Nucleus accumbens (tissue), 56 donors: ENCODE results near the gene AIFM2.
"Not testable (repeated sequence)": the region's sequence is repeated elsewhere in the genome, so short reads cannot be mapped to it uniquely, and the experiment has no call there.

Experiments used
- DNase-seq, 56 donors: peaks; one replicate each; lab custom pipeline; 2025; lab: John Stamatoyannopoulos, UW

Gene AIFM2

DNA sequence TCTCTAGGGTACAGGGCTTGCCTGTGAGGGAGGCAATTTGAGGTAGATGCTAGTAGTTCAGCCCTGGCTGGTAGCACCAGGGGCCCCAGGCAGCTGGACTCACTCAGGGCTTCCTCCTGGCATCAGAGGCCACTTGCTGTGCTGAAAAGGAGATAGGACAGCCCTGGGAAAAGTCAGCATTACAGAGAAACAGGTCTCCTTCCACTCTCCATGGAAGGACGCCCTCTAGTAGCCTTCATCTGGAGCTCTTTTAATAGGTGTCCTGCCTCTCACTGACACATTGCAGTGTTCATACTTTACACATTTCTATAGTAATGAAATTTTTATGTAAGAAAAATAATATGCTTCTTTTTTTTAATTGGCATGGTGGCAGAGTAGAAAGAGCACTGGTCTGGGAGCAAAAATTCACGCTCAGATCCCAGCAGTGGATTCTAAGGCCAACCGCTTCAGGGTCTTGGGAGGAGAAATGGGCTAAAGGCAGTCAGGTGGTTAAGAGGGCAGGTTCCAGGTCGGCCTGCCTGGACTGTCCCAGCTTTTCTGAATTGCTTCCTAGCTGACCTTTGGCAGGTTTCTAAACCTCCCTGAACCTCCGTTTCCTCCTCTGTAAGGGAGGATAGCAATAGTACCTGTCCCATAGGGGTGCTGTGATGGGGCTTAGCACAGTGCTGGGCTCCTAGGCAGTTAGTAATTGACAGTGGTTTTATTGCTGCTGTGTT is 35.8 kb downstream of the AIFM2 start:
- no peak for DNase-seq

DNA sequence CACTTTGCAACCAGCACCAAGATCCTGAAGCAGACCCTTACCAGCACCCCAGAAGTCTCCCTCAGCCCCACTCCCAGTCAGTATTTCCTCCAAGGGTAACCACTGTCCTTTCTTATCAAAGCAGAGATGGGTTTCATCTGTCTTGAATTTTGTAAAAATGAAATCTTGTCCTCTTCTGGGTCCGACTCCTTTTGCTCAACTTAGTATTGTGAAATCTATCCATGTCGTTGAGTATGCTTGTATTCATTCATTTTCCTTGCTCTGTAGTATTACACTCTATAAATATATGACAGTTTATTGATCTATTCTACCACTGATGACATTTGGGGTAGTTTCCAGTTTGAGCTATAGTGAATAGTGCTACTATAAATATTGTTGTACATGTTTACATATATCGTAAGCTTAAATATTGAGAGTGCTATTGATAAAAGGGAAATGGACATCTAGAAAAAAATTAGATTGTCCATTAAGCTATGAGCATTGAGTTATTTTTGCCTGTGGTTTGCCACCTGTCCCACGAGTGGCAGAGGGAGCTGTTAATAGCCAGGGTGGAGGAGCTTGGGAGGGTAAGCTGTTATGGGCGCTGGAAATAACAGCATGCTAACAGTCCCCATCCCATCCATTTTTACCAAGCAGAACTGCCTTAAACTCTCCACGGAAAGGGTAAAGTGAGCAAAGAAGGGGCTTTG is 36.5 kb downstream of the AIFM2 start:
- DNase-seq: no peak

DNA sequence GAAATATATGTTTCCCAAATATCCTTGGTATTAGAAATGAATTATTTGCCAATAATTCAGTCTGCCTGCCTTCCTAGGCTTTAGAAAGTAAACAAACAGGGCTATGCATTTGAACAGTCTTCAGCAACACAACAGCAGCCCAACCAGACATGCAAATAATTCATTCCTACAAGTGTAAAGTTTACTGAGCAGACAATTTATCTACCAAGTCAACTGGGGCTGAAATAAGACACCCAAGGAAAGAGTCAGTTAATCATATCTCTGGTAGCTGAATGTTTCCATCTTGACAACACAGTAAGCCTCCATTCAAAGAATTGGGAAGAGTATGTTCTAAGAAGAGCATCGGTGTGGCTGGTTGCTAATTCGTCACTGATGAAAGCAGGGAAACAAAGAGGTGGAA is 38.4 kb downstream of the AIFM2 start:
- DNase-seq: no peak

DNA sequence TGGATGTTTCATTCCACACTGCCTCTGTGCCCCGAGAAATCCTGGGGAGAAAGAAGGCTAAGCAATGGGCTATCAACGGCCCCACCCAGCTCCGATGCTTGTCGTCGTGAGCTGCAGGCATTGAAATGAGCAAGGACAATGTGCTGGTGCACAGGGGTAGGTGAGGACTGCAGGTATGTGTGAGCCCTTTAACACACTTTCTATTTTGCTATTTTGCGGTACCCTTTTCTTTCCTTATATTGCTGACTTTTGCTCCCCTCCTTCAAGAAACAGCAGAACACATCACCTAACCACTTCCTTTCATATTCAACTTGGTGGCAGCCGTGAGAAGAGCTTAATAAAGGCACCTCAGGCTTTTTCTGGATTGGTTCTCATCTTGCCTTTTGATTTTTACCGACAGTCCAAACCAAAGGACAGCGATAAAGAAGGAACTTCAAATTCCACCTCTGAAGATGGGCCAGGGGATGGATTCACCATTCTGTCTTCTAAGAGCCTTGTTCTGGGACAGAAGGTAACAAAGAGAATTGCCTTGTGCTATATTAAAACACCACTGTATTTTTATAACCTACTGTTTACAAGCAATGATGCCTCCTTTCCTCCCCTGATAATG is 39.2 kb downstream of the AIFM2 start:
- DNase-seq: no peak

DNA sequence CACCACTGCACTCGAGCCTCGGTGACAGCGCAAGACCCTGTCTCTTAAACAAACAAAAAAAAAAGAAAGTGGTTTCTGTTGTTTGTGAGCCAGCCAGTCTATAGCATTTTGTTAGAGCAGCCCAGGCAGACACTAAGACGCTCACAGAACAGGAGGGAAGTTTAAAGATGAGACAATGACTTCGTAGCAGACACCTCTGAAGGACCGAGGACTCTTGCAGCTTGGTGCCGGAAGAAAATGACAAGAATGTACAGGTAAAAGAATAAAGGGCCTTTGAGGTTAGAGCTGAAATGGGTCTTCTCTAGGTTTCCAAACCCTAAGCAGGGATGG is 40.3 kb downstream of the AIFM2 start:
- DNase-seq: no peak

DNA sequence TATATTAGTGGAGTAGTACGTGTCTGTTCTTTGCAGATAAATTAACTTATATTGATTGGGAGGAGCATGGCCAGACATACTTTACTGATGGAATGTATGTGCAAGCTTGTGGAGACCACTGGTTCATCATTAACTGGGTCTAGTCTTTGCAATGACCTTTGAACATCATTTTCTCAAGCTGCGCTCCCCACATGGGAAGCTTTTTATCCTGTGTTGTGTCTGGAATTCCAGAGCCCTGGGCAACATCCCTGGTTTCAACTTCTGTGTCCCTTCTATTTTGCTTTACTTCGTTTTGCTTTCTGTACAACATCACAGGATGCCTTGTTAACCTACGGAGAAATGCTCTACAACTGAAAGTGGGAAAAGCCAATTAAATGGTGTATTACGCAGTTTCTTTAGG is 41.7 kb downstream of the AIFM2 start:
- DNase-seq: no peak

DNA sequence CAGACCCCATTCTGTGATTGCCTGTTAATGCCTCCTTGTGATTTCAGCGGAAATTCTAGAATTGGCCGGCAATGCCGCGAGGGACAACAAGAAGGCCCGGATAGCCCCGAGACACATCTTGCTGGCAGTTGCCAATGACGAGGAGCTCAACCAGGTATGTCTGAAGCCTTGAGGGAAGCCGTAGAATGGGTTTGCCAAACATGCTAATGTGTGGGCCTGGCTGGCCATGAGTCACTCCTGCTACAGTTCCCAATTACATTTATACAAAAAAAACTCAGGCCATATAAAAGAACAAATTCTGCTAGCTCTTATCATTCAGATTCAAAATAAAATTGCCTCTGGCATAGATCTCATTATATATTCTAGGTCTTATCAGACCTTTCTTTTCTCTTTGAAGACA is 42.6 kb downstream of the AIFM2 start:
- no peak for DNase-seq

DNA sequence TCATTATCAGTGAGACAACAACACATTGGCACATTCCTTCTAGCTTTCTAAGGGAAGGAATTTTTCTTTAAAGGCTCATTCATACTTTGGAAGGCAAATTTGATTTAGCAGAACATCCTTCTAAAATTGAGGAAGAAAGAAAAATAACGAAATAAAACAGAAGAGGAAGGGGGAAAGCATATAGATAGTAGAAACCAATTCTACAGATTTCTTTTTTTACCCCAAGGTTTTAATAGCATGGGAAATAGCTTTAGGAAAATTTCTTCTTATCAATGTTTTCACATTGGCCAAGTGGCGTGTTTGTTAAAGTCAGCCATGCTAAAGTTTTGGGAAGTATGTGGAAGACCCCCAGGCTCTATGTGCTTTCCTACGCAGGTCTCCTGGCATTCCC is 44.3 kb downstream of the AIFM2 start:
- no peak for DNase-seq

DNA sequence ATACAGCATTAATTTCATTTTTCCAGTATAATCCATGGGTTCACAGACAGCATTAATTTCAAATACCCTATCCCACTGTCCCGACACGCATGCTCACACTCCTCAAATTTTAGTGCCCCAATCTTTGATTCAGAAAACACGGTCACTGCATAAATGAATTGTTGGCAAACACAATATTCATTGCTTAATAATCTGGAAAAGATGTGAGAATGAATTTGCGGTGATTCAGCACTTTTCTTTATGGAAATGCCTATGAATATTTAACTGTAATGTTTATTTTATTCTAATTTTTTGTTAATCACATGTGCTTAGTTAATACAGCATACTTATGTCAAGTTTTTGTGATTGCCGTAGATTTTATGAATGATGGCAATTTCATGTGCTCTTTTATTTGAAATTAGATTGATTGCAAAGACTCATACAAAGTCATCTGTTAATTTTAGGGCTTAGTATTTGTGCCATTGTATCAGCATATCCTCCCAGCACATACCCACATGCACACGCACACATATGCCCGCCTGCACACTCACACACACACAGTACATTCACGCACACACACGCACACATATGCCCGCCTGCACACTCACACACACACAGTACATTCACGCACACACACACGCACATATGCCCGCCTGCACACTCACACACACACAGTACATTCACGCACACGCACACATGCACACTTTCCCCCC is 44.9 kb downstream of the AIFM2 start:
- DNase-seq: no peak

DNA sequence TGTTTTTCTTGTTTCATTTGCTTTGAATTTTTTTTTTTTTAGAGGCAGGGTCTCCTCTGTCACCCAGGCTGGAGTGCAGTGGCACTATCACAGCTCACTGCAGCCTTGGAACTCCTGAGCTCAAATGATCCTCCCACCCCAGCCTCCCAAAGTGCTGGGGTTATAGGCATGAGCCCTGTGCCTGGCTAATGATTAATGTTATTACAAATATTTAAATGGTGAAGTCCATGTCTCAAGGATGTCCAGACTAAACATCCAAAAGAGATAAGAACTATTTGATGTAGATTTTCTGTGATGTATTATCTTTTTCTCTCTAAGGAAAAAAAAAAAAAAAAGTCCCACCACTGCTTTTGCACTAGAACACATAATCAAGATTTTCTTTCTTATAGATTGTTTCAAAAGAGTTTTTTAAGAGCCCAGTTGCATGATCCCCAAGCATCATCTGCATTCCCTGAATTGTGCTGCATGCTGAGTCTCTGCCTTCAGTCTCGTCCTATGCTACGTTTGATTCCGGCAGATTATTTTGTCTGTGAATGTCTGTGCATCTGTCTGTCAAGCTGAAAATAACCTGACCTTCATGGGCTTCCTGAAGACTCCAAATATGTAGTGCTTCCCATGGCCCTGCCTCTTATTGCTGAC is 46.5 kb downstream of the AIFM2 start:
- no peak for DNase-seq

DNA sequence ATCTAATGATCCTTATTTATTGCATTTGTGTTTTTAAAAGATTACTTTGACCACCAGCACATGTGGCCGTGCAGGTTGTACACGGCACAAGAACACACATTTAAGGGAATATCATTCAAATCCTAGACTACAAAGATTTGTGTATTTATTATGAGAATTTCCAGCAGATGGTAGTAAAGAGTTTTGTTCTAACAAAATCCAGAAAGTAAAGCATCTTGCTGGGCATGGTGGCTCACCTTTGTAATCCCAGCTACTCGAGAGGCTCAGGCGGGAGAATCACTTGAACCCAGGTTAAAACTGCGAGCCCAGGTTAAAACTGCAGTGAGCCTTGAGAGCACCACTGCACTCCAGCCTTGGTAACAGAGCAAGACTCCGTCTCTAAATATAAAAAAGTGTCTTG is 48.4 kb downstream of the AIFM2 start:
- no peak for DNase-seq

DNA sequence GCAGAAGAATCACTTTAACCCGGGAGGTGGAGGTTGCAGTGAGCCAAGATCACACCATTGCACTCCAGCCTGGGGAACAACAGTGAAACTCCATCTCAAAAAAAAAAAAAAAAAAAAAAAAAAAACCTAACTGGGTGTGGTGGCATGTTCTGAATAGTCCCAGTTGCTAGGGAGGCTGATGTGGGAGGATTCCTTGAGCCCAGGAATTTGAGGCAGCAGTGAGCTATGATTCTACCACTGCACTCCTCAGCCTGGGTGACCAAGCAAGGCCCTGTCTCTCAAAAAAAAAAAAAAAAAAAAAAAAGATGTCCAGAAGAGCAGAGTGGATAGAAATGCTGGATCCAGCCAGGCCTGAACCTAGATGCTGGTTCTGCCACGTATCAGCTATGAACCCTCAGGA is 51.8 kb downstream of the AIFM2 start:
- not testable (repeated sequence) for DNase-seq

DNA sequence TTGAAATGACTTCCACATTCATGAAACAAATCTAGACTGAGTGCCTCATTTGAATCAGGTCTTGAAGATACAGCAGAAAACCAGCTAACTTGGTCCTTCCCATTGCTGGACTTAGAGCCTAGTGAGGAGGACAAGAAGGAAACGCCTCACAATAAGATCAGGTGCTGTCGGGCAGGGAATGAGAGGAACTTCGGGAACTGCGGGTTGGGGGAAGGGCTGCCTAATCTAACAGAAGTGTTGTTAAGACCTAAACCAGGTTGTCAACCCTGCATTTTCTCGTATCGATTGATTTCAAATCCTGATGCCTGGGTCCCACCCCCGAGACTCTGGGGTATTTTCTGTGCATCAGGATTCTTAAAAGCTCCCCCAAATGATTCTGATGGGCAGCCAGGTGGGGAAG is 53.7 kb downstream of the AIFM2 start:
- no peak for DNase-seq

DNA sequence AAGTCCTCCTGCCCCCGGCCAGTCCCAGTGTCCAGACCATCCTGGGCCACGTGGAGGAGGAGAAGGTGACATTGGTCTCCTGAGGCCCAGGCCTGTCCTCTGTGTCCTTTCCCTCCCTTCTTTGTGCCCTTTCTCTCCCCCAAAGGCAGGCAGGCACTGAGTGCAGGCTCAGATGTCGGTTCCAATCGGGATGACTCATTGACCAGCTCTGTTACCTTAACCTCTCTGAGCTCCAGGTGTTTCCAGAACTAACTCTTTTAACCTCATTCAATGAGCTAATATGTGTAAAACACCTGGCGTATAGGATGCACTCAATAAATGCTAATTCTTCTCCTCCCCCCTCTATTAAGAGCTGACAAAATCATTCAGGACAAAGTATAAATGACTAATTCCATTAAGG is 54.3 kb downstream of the AIFM2 start:
- DNase-seq: peak in 1 of 56 donors; percentile 4

DNA sequence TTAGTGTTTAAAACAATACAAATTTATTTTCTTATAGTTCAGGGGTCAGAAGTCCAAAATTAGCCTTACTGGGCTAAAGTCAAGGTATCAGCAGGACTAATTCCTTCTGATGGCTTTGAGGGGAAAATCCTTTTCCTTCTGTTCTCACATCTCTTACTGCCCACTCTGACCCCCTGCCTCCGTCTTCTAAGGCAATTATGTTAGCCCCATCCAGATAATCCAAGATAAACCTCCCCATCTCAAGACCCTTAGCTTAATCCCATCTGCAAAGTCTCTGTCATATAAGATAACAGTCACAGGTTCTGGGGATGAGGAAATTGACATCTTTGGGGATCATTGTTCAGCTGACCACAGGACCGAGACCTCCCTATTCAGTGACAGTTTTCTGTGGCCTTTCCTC is 57.7 kb downstream of the AIFM2 start:
- DNase-seq: no peak

DNA sequence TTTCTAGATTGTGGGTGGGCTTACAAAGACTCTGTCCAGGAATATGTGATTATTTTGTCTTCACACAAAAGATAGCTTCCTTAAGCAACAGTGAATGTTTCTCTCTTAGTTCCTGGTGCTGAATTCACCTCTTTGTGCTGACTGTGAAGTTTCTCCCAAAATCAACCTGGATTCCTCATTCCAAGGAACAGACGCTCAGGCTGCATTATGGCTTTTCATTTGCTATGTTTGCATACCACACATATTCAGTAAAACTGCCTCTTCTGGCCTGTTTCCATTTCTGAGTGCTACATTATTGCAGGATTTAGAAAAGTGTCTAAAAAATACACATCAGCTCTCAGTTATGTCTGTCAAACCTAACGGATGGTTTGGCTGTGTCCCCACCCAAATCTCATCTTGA is 58.5 kb downstream of the AIFM2 start:
- DNase-seq: no peak

DNA sequence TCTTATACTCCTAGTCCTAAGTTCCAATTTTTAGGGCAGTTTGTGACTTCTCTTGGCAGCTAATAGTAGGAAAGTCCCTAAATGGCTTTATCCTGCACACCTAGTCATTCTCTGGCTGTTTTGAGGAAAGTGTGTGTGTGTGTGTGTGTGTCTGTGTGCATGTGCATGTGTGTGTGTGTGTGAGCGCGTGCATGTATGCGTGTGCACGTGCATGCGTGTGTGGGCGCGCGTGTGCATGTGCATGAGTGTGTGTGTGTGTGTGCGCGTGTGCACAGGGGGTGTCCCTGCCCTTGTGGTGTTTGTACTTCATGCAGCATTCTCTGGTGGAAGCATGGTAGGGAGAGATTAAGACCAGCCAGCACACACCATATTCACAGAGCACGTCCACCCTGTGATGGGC is 61.8 kb downstream of the AIFM2 start:
- no peak for DNase-seq

DNA sequence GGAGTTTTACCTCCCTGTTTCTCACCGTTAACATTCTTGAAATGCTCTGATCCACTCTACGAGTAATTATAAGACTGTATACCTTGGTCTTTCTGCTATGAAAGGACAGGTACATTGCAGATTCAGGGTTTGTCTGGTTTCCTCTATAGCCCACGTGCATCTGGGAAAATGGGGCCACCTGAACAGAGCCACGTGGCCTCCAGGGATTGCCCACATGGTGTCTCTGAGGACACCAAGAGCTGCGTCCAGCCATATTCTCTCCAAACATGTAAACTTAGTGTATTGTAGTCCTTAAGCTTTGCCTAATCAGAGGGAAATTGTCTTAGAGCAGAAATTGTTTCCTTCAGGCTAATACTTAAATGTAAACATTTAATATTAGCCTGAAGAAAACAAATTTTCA is 63.3 kb downstream of the AIFM2 start:
- no peak for DNase-seq

DNA sequence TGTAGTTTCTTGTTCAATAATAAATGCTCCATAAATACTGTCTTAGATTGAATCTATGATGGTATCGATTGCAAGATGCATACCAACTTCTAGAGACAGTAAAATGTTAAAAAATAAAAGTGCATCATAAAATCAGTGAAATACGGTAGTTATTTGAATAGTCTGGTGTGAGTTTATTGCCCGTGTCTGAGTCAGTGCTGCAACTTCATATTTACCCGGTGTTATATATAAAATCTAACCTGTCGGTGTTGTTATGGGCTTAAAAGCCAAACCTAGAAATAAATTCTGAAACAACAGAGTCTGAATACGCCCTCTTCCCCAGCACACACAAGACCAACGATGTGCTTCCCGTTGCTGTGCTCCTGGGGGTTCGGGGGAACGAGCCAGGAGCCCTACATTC is 63.7 kb downstream of the AIFM2 start:
- no peak for DNase-seq

DNA sequence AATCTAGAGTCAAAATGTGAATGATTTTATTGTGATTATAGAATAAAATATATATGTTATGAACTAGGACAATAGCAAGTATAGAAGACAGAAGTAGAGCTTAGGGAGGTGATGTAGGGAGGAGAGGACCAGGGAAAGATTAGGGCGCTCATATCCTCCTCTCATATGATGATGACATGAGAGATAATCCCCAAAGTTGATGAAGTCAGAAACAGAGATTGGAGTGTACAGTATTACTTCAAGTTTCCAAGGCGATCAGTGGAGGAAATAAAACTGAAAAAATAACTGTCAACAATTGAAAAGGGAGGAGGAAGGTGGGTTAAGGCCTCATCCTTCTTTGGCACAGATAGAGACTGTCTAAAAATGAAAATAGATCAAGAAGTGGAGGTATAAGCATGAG is 65.0 kb downstream of the AIFM2 start:
- DNase-seq: no peak

DNA sequence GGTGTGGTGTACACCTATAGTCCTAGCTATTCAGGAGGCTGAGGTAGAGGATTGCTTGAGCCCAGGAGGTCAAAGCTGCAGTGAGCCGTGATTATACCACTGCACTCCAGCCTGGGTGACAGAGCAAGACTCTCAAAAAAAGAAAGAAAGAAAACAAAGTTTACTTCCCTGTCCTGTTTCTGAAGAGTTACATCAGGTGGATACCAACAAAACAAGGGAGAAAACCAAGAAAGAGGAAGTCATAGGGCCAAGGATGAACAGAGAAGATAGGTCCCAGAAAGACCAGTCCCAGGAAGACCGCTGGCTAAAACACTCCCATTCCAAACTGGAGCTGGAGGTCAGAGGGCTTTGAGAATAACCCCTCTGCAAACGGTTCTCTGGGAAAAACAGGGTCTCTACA is 66.4 kb downstream of the AIFM2 start:
- no peak for DNase-seq
